Activated T-cell treated with anti-CD3 and anti-CD28 coated beads for 1 hour (primary cell): ENCODE data around the gene KDM4E.
A peak's percentile ranks its signal among the peaks of the same experiment; 100 is the strongest.

ENCODE experiments used
- DNase-seq: peaks from one replicate; pipeline ENCODE4 v3.0.0-alpha.2; 2020; ENCODE audit warnings: low read depth

KDM4E gene

DNA sequence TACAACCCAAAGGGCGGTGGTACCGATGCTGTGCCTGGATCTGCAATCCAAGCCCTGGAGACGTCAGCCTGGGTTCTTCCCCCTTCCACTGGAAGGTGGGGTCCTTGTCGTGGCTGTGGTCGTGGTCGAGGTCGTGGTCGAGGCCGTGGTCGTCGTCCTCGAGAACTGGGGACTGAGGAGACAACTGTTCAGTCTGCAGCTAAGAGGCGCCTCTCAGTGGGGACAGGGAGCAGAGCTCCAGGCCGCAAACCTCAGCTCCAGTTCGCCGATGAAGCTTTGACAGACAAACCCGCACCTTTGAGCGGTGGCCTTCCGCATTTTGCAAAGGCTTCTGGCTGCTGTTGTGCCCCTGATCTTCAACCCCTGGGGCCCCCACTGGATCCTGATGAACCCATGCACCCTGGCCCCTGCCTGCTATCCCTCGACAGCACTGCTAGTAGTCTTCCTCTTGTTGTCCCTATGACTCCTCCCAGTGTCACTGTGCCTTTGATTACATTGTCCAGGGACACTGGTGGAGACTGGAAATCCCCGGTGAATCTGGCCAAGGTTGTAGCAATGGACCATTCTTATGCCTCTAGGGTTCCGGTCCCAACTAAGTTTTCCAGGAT is 25.6 kb downstream of the KDM4E start:
- no peak for DNase-seq

DNA sequence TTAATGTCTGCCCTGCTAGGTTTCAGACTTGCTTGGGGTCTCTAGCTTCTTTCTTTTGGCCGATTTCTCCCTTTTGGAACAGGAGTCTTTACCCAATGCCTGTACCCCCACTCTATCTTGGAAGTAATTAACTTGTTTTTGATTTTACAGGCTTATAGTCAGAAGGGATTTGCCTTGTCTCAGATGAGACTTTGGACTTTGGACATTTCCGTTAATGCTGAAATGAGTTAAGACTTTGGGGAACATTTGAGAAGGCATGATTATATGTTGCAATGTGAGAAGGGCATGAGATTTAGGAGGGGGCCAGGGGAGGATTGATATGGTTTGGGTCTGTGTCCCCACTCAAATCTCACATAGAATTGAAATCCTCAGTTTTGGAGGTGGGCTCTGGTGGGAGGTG is 29.3 kb downstream of the KDM4E start:
- no peak for DNase-seq

DNA sequence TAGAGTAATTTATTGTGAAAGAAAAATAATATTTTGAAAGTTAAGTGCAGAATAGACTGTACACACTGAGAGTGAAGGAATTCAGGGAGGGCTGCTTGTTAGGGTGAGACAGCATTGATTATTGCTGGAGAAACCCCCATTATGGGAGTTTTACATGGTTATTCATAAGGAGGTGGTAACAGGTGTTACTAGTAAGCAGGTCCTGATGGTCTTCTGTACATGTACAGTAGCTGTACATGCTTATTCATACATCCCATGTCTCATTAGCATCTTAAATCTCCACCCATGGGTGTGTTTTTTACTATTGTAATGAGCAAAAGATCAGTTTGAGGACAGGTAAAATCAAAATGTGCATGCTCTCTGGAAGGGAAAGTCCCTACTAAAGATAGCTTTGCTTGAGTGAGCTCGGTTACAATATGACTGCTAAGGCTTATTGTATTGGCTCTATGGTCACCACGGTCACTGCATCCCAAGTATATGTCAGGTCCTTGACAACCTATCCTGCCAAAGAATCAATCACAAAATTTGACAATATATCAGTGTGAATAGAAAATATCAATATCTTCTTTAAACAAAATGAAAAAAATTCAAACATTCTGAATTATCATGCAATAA is 30.3 kb downstream of the KDM4E start:
- no peak for DNase-seq

DNA sequence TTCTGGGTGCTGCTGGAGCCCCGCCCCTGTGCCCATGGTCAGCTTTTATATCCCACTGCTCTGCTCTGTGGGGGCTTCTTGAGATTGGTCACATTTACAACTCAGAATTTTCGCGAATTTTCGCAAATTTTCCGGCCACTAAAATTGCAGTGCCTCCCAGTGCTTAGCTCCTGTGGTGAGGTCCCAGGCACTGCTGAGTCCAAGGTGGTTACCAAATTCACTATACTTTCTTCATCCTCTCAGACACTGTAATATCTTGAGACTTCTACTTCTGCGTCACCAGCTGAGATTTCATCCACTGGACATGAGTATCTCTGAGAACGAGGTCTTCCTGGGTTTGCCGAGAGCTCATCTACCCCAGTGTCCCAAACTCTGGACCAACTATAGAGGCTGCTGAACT is 32.9 kb downstream of the KDM4E start:
- DNase-seq, result no peak

DNA sequence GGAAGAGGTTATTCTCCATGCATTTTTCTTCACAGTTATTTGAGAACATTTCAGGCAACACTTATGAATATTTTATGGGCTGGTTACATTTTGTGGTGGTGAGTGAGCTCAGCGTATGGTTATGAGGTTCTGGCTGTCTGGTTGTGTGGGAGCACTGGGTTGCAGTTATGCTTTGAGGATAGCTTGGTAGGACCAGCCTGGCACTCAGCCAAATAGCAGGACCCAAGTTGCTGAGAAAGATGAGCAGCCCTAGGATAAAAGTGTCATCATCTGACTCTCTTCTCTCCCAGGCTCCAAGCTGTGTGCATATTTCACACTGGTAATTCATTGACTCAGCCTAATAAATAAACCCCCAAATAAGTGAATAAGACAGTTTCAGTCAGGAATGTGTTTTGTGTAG is 33.6 kb downstream of the KDM4E start:
- DNase-seq, result no peak

DNA sequence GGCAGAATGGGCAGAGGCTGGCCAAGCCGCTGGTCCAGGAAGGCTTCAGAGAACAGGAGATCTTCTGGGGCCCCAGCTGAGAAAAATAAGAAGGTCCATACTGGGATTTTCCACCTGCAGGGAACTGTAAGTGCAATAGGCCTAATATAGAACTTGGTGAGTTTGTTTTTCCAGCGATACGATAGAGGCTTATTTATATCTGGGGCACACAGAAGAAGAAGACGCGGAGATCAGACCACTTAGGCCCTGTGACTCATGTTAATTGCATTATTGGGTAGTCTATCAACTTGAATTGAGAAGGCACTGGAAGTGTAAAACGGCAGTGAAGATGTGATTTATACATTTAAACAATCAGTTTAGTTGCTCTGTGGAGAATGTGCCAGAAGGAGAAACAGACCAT is 34.0 kb downstream of the KDM4E start:
- no peak for DNase-seq

DNA sequence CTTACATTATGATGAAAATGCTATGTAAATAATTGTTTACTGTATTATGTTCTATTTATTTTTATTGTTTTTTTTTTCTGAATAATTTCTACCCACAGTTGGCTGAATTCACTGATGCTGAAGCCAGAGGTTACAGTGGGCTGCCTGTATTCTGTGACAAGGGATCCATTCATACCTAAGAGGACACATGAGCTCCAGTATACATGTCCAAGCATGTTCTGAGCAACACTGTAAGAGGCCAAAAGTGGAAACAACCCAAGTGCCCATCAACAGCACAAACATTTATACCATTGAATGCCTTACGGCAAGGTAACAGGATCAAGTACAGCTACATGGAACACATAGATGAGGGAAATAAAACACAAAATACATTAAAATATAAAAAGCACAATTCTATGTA is 40.3 kb downstream of the KDM4E start:
- no peak for DNase-seq

DNA sequence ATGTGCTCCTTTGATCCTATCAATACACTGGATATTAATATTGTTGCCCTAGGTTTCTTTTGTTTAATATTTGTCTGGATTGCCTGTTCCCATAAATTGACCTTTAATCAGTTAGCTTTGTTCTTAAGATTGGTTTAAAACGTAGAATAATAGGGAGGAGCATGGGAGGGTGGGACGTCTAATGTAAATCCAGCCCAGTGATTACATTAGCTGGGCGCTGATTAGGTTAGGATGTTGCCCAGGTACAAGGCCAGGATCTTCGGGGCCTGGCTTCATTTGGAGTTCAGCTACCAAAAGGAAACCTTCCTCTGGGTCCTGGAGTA is 41.6 kb downstream of the KDM4E start, which contains the start of gene SRSF8:
Gene SRSF8 (plus strand): TSS at position 204 of the 323 bp plus-strand sequence. CDS start 308 bp downstream, outside the sequence.
- DNase-seq, result no peak

DNA sequence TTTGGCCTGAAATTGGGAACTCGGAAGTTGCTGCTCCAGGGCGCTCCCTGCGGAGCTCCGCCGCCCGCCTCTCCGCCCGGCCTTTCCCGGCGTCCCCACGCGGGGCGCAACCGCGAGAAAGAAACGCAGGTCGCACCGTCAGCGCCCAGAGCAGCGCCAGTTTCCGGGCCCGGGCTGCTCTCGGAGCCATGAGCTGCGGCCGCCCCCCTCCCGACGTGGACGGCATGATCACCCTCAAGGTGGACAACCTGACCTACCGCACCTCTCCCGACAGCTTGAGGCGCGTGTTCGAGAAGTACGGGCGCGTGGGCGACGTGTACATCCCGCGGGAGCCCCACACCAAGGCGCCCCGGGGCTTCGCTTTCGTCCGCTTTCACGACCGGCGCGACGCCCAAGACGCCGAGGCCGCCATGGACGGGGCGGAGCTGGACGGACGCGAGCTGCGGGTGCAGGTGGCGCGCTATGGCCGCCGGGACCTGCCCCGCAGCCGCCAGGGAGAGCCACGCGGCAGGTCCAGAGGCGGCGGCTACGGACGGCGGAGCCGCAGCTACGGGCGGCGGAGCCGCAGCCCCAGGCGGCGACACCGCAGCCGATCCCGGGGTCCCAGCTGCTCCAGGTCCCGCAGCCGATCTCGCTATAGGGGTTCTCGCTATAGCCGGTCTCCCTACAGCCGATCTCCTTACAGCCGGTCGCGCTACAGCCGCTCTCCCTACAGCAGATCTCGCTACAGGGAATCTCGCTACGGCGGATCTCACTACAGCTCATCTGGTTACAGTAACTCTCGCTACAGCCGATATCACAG is 42.2 kb downstream of the KDM4E start:
- DNase-seq, result peak; percentile 56

DNA sequence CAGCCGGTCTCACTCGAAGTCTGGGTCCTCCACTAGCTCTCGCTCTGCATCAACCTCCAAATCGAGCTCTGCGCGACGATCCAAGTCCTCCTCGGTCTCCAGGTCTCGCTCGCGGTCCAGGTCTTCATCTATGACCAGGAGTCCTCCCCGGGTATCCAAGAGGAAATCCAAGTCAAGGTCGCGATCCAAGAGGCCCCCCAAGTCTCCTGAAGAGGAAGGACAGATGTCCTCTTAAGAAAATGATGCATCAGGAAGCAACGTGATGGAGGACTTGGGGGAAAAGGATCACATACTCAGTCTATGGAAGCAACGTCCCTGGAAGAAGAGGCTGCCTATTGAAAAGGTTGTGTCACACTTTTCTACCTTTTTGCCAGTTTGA is 42.8 kb downstream of the KDM4E start:
- DNase-seq, result peak; percentile 27

DNA sequence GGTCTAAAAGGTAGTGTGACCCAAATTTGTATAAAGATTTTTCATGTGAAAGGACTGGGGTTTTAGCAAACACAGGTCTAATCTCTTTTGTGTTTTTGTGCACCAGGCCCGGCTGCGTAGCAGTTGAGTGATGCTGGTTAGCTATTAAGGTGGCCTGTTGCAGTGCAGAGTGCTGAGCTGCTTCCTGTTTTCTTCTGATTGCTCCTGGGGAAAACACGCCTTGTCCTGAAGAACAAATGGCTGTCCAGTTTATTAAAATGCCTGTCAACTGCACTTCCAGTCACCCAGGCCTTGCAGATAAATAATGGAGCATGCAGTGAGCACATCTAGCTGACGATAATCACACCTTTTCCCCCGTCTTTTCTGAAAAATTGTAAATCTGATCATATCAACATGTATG is 43.5 kb downstream of the KDM4E start:
- DNase-seq, result peak; percentile 38

DNA sequence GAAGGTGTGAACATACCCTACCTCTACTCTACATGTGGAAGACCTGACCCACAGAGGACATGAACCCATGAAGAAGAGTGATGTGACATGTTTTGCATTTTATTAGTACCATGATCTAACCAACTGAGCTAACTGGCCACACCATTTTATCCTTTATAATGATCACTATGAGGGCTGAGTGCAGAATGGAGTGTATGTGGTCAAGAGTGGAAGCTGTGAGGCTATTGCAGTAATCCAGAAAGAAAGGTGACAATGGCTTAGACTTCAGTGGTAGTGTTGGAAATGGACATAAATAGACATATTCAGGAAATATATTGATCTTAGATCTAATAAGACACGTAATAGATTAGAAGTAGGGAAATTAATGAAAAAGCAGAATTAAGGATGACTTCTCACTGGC is 45.4 kb downstream of the KDM4E start:
- DNase-seq, result no peak

DNA sequence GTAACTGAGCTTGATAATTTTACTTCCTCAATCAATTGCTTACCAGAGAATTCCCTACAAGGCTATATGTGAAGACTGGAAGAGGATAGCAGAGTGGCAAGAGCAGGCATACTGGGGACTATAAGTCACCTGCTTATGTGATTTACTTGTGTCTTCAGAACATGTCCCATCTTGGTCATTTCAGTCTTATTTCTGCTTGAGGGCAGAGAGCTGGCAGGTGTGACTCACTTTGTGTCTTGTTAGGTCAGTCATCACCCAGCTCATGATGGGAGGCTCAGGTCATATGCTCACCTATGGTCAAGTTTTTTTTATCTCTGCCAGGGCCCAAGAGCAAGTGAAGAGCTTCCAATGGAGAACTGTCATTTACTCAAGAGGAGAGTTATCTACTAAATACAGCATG is 47.9 kb downstream of the KDM4E start:
- DNase-seq, result no peak

DNA sequence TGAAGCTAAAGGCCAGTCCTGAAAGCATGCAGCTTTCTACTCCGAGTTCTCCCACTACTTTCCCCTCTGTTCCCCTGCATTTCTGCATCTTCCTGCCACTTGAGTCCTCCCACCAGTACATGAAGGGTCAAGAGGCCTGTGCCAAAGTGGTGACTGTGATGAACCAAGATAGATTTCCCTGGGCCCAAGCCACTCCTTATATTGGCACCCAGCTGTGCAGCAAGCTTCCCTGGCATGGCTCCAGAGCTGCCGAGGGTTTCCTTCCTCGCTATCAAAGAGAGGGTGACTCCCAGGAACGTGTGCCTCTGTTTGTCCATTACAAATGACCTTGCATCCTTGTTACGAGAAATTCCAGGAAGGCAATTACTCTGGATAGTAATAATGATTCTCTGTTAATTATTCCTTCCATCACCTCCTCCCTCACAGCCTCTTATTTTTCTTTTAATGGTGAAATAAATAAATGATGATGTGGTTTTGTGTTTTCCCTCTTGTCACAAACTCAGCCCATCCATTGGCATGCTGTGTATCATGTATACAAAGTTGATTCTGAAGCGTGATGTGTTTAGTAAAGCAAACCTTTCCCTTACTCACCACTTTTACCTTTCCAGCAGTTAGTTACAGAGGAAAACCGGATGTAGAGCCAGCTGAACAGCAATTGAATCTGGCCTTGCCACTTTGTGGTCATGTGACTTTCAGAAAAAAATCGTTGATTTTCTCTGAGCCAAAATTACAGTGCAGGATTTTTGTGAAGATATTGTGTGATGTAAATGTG is 49.9 kb downstream of the KDM4E start:
- DNase-seq, result no peak

DNA sequence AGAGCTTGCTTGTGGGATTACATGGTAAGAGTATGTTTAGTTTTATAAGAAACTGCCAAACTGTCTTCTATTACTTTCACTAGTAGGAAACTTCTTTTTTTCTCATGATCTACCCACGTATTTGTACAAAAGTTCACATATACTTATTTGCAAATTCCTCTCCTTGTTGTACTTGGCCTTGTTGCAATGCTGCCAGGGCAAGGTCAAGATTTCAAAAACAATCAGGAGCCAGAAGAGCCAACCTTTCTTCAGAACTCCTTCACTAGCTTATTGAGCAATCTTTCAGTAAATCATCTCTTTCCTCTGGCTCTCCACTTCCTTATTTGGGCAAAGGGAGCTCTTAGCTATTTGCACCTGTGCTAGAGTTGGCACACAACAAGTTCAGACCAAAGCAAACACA is 51.4 kb downstream of the KDM4E start:
- no peak for DNase-seq

DNA sequence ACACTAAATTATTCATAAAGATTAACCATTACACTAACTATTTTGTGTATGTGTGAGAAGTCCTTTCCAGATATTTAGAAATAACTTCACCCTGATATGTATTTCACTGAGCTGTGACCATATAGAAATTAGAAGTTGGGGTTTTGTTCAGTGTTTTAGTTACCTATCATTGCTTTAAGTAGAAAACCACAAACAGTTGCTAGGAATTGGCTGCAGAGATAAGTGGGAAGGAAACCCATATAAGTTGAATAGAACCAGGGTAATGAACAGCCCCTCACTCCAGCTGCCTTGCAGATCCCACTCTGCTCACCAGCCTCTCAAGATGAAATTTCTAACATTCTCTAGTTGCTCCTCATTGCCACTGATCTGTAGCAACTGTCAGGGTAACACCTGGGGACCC is 51.9 kb downstream of the KDM4E start:
- no peak for DNase-seq
